Effector memory CD8-positive, alpha-beta T cell (primary cell): Measurements from ENCODE around the gene ENTPD7.

Experiments used
- ATAC-seq: fragments of 150-1000 bp; cut with Tn5 transposase; replicated peaks from 2 replicates; pipeline ENCODE4 v1.10.0; 2021; ENCODE audit warnings: mild to moderate bottlenecking, moderate library complexity
- DNase-seq, 3 experiments: peaks; one replicate each; pipeline ENCODE4 v3.0.0; 2021
- H3K27ac Mint-ChIP-seq, 2 donors: one replicate each; pipeline ENCODE4 v1.8.0; 2022; ENCODE audit warnings: mild to moderate bottlenecking in 2 of 2, mixed read lengths in 2 of 2, moderate library complexity in 2 of 2
- H3K27me3 Mint-ChIP-seq, 2 donors: one replicate each; pipeline ENCODE4 v1.8.0; 2022; ENCODE audit warnings: mixed read lengths in 2 of 2
- H3K36me3 Mint-ChIP-seq: one replicate; pipeline ENCODE4 v1.8.0; 2022; ENCODE audit warnings: mild to moderate bottlenecking, moderate library complexity, mixed read lengths; ENCODE audit not compliant: insufficient read depth
- H3K4me1 Mint-ChIP-seq, 2 donors: one replicate each; pipeline ENCODE4 v1.8.0; 2022; ENCODE audit warnings: low read depth in 2 of 2, mixed read lengths in 2 of 2
- H3K4me3 Mint-ChIP-seq, 2 donors: one replicate each; pipeline ENCODE4 v1.8.0; 2022; ENCODE audit warnings: mild to moderate bottlenecking in 2 of 2, mixed read lengths in 2 of 2, moderate library complexity in 2 of 2
- H3K9me3 Mint-ChIP-seq, 2 donors: one replicate each; pipeline ENCODE4 v1.8.0; 2022; ENCODE audit warnings: mixed read lengths in 2 of 2

Gene ENTPD7

GRCh38 chr10:99658622-99659030, 683 bp upstream of the ENTPD7 start:
- Mint-ChIP-seq H3K27ac (peak overlapping the region; percentile 86 to 89), H3K4me1 (peaks cover 9 to 30% of the 10 kb centered on the region in 2 donors), H3K9me3 (no peaks in the 10 kb centered on the region), H3K27me3 (peaks cover 23 to 34% of the 10 kb centered on the region in 2 donors), H3K36me3 (peaks cover 5% of the 10 kb centered on the region), H3K4me3 (peak overlapping the region; percentile 74 to 91)
- DNase-seq (peak; percentile 2 to 7 (median 7)), ATAC-seq (no peak)

GRCh38 chr10:99659868-99660366, 608 bp downstream of the ENTPD7 start:
- no peak for DNase-seq
- Mint-ChIP-seq H3K36me3 (peaks cover 5% of the 10 kb centered on the region), H3K27me3 (peaks cover 14 to 27% of the 10 kb centered on the region in 2 donors), H3K4me1 (peaks cover 9 to 30% of the 10 kb centered on the region in 2 donors), H3K27ac (peak overlapping the region; percentile 86 to 89), H3K4me3 (peak overlapping the region; percentile 74 to 91), H3K9me3 (no peaks in the 10 kb centered on the region)
- ATAC-seq = no peak

- Mint-ChIP-seq H3K36me3 (peaks cover 10% of the 10 kb centered on the region), H3K27me3 (peaks cover 9 to 22% of the 10 kb centered on the region in 2 donors), H3K4me1 (peaks cover 9 to 30% of the 10 kb centered on the region in 2 donors), H3K9me3 (no peaks in the 10 kb centered on the region), H3K27ac (peak overlapping the region in 1 of 2 donors; percentile 50), H3K4me3 (no peak overlapping the region)
- ATAC-seq = no peak
- no peak for DNase-seq
Observed at GRCh38 chr10:99660662-99661376, 1.5 kb downstream of the ENTPD7 start.

- H3K4me1 Mint-ChIP-seq = peaks cover 9 to 30% of the 10 kb centered on the region in 2 donors
- no peaks in the 10 kb centered on the region for H3K9me3 Mint-ChIP-seq
- DNase-seq (no peak), ATAC-seq (no peak)
- peaks cover 10% of the 10 kb centered on the region for H3K36me3 Mint-ChIP-seq
- H3K27ac Mint-ChIP-seq = peak overlapping the region in 1 of 2 donors; percentile 50
- no peak overlapping the region for H3K4me3 Mint-ChIP-seq
- H3K27me3 Mint-ChIP-seq = peaks cover 3 to 17% of the 10 kb centered on the region in 2 donors
Observed at GRCh38 chr10:99661377-99661763, 2.1 kb downstream of the ENTPD7 start.

- no peaks in the 10 kb centered on the region for H3K27me3 Mint-ChIP-seq
- H3K27ac Mint-ChIP-seq = no peak overlapping the region
- DNase-seq (no peak), ATAC-seq (no peak)
- H3K4me3 Mint-ChIP-seq = no peak overlapping the region
- H3K4me1 Mint-ChIP-seq = peaks cover 0 to 9% of the 10 kb centered on the region in 2 donors
- H3K36me3 Mint-ChIP-seq = peaks cover 6% of the 10 kb centered on the region
- no peaks in the 10 kb centered on the region for H3K9me3 Mint-ChIP-seq
Observed at GRCh38 chr10:99665304-99665703, 6.0 kb downstream of the ENTPD7 start.

- DNase-seq (no peak), ATAC-seq (no peak)
- no peak overlapping the region for H3K27ac Mint-ChIP-seq
- peaks cover 0 to 3% of the 10 kb centered on the region in 2 donors for H3K4me1 Mint-ChIP-seq
- no peaks in the 10 kb centered on the region for H3K9me3 Mint-ChIP-seq
- peaks cover 6% of the 10 kb centered on the region for H3K36me3 Mint-ChIP-seq
- no peak overlapping the region for H3K4me3 Mint-ChIP-seq
- H3K27me3 Mint-ChIP-seq = no peaks in the 10 kb centered on the region
Observed at GRCh38 chr10:99667108-99667751, 7.9 kb downstream of the ENTPD7 start.

- Mint-ChIP-seq H3K27ac (no peak overlapping the region), H3K4me1 (no peaks in the 10 kb centered on the region), H3K4me3 (no peak overlapping the region), H3K9me3 (no peaks in the 10 kb centered on the region), H3K36me3 (no peaks in the 10 kb centered on the region), H3K27me3 (no peaks in the 10 kb centered on the region)
- ATAC-seq = no peak
- DNase-seq = no peak
Observed at GRCh38 chr10:99671386-99671785, 12.1 kb downstream of the ENTPD7 start.

GRCh38 chr10:99672884-99673283, 13.6 kb downstream of the ENTPD7 start:
- no peaks in the 10 kb centered on the region for H3K9me3 Mint-ChIP-seq
- H3K4me3 Mint-ChIP-seq = no peak overlapping the region
- peaks cover 3% of the 10 kb centered on the region for H3K36me3 Mint-ChIP-seq
- H3K4me1 Mint-ChIP-seq = peaks cover 0 to 3% of the 10 kb centered on the region in 2 donors
- H3K27ac Mint-ChIP-seq = no peak overlapping the region
- ATAC-seq (no peak), DNase-seq (no peak)
- H3K27me3 Mint-ChIP-seq = no peaks in the 10 kb centered on the region

GRCh38 chr10:99673492-99673891, 14.2 kb downstream of the ENTPD7 start:
- no peaks in the 10 kb centered on the region for H3K9me3 Mint-ChIP-seq
- DNase-seq = no peak
- H3K27me3 Mint-ChIP-seq = no peaks in the 10 kb centered on the region
- H3K4me3 Mint-ChIP-seq = no peak overlapping the region
- peaks cover 0 to 3% of the 10 kb centered on the region in 2 donors for H3K4me1 Mint-ChIP-seq
- no peak overlapping the region for H3K27ac Mint-ChIP-seq
- peaks cover 3% of the 10 kb centered on the region for H3K36me3 Mint-ChIP-seq
- no peak for ATAC-seq

- Mint-ChIP-seq H3K9me3 (no peaks in the 10 kb centered on the region), H3K27me3 (no peaks in the 10 kb centered on the region), H3K4me1 (peaks cover 0 to 3% of the 10 kb centered on the region in 2 donors), H3K4me3 (no peak overlapping the region), H3K36me3 (peaks cover 3% of the 10 kb centered on the region), H3K27ac (no peak overlapping the region)
- DNase-seq (no peak), ATAC-seq (no peak)
Observed at GRCh38 chr10:99674762-99675161, 15.5 kb downstream of the ENTPD7 start.

- Mint-ChIP-seq H3K27me3 (no peaks in the 10 kb centered on the region), H3K4me3 (no peak overlapping the region), H3K4me1 (peaks cover 0 to 3% of the 10 kb centered on the region in 2 donors), H3K27ac (no peak overlapping the region), H3K36me3 (peaks cover 3% of the 10 kb centered on the region), H3K9me3 (no peaks in the 10 kb centered on the region)
- no peak for ATAC-seq
- no peak for DNase-seq
Observed at GRCh38 chr10:99676426-99676825, 17.1 kb downstream of the ENTPD7 start.

- H3K9me3 Mint-ChIP-seq = no peaks in the 10 kb centered on the region
- H3K4me1 Mint-ChIP-seq = peaks cover 0 to 3% of the 10 kb centered on the region in 2 donors
- H3K4me3 Mint-ChIP-seq = no peak overlapping the region
- peaks cover 3% of the 10 kb centered on the region for H3K36me3 Mint-ChIP-seq
- H3K27ac Mint-ChIP-seq = no peak overlapping the region
- no peaks in the 10 kb centered on the region for H3K27me3 Mint-ChIP-seq
- DNase-seq (no peak), ATAC-seq (no peak)
Observed at GRCh38 chr10:99676895-99677294, 17.6 kb downstream of the ENTPD7 start.

- ATAC-seq = no peak
- H3K36me3 Mint-ChIP-seq = peaks cover 3% of the 10 kb centered on the region
- H3K27ac Mint-ChIP-seq = no peak overlapping the region
Observed at GRCh38 chr10:99678921-99679320, 19.6 kb downstream of the ENTPD7 start.

GRCh38 chr10:99681553-99681952, 22.2 kb downstream of the ENTPD7 start:
- no peaks in the 10 kb centered on the region for H3K27me3 Mint-ChIP-seq
- H3K4me3 Mint-ChIP-seq = no peak overlapping the region
- H3K36me3 Mint-ChIP-seq = peaks cover 6% of the 10 kb centered on the region
- DNase-seq (no peak), ATAC-seq (no peak)
- H3K9me3 Mint-ChIP-seq = no peaks in the 10 kb centered on the region
- H3K4me1 Mint-ChIP-seq = peaks cover 0 to 3% of the 10 kb centered on the region in 2 donors
- no peak overlapping the region for H3K27ac Mint-ChIP-seq

More at GRCh38 chr10:99678921-99679320, 19.6 kb downstream of the ENTPD7 start:
- Mint-ChIP-seq H3K4me3 (no peak overlapping the region), H3K9me3 (no peaks in the 10 kb centered on the region), H3K27me3 (no peaks in the 10 kb centered on the region), H3K4me1 (peaks cover 0 to 3% of the 10 kb centered on the region in 2 donors)
- no peak for DNase-seq
